ENCODE data around the gene HLA-DOB.

- TF ChIP-seq POLR2A (IDR thresholded peaks at IDR 0.05; ENCODE audit: extremely low read depth, insufficient read length) (no peak), CTCF (IDR thresholded peaks at IDR 0.05; ENCODE audit: low read depth, low read length) (no peak), MYC (IDR thresholded peaks at IDR 0.05; ENCODE audit: low read depth, low read length) (no peak), MAX (IDR thresholded peaks at IDR 0.05; ENCODE audit: low read depth, low read length) (no peak)
Measured at GRCh38 chr6:32803416-32803815, 13.4 kb downstream of the HLA-DOB start.
